Measurements from ENCODE around the gene RPUSD2. TPM values are rescaled to one million over a fixed set of nuclear protein-coding genes. Genes with fewer than 3 reads are reported as not detected.
A peak's percentile ranks its signal among the peaks of the same experiment; 100 is the strongest.

RPUSD2 gene
- total RNA-seq, 5 donors from 2014 or later (not counting 1 experiment from before 2014, with no cell fraction given), result 17.4 to 24.7 (median 18.9) TPM

GRCh38 chr15:40563426-40563825, 5.7 kb upstream of the RPUSD2 start:
- Histone ChIP-seq H3K4me1 (ENCODE audit: control insufficient read depth in 1 of 2, extremely low read depth in 1 of 2, insufficient read depth in 2 of 2, low read length in 2 of 2) (peaks cover 11 to 25% of the 10 kb centered on the region in 2 experiments), H3K36me3 (ENCODE audit: control insufficient read depth in 2 of 2, extremely low read depth in 1 of 2, insufficient read depth in 1 of 2, low read length in 1 of 2) (peaks cover 0 to 6% of the 10 kb centered on the region in 2 donors), H3K27ac (ENCODE audit: low read length) (no peak overlapping the region), H3K9me3 (no peaks in the 10 kb centered on the region), H3K27me3 (replicated peaks in 1 of 2; ENCODE audit: control insufficient read depth in 2 of 2, extremely low read depth in 1 of 2, insufficient read depth in 2 of 2, low read length in 1 of 2) (peaks cover 0 to 7% of the 10 kb centered on the region in 2 experiments), H3K4me3 (ENCODE audit: control insufficient read depth in 1 of 2, extremely low read depth in 1 of 2, low read length in 1 of 2) (no peak overlapping the region)
- Mint-ChIP-seq H3K9me3 (no peaks in the 10 kb centered on the region), H3K4me1 (peaks cover 61 to 69% (median 62%) of the 10 kb centered on the region in 3 donors), H3K27ac (peak overlapping the region in 1 of 2 donors; percentile 39), H3K36me3 (peaks cover 29% of the 10 kb centered on the region), H3K27me3 (no peaks in the 10 kb centered on the region), H3K4me3 (peak overlapping the region; percentile 88 to 95 (median 94))
- ATAC-seq (replicated peaks in 1 of 4) (no peak), DNase-seq (no peak)
- CTCF ChIA-PET, result no interaction called here
- POLR2A ChIA-PET, result interaction anchor here in 1 of 2 donors (0.7 kb wide), 2 partner anchors 27 to 222 kb away, joined by 3 to 7 read pairs; no protein-coding TSS in a partner anchor

GRCh38 chr15:40564591-40565332, 4.3 kb upstream of the RPUSD2 start, which contains the start of gene CCDC32:
Gene CCDC32, minus strand, starts transcription at chr15:40565042. Its CDS starts 2,027 bp downstream, at chr15:40563015.
- Histone ChIP-seq H3K27me3 (replicated peaks in 1 of 2; ENCODE audit: control insufficient read depth in 2 of 2, extremely low read depth in 1 of 2, insufficient read depth in 2 of 2, low read length in 1 of 2) (peaks cover 0 to 7% of the 10 kb centered on the region in 2 experiments), H3K4me1 (ENCODE audit: control insufficient read depth in 1 of 2, extremely low read depth in 1 of 2, insufficient read depth in 2 of 2, low read length in 2 of 2) (peaks cover 15 to 28% of the 10 kb centered on the region in 2 experiments), H3K4me3 (ENCODE audit: control insufficient read depth in 1 of 2, extremely low read depth in 1 of 2, low read length in 1 of 2) (peak within 1 kb of the TSS; percentile 79 to 95), H3K9me3 (no peaks in the 10 kb centered on the region), H3K36me3 (ENCODE audit: control insufficient read depth in 2 of 2, extremely low read depth in 1 of 2, insufficient read depth in 1 of 2, low read length in 1 of 2) (peaks cover 0 to 6% of the 10 kb centered on the region in 2 donors), H3K27ac (ENCODE audit: low read length) (peak within 1 kb of the TSS; percentile 84)
- DNase-seq, result peak; percentile 82 to 99 (median 94)
- Mint-ChIP-seq H3K4me3 (peak within 1 kb of the TSS; percentile 88 to 95 (median 94)), H3K9me3 (no peaks in the 10 kb centered on the region), H3K27me3 (no peaks in the 10 kb centered on the region), H3K4me1 (peaks cover 55 to 66% (median 57%) of the 10 kb centered on the region in 3 donors), H3K27ac (peak within 1 kb of the TSS; percentile 84 to 94), H3K36me3 (peaks cover 19% of the 10 kb centered on the region)
- CTCF ChIA-PET, result interaction anchor here (0.5 to 1.8 kb wide), 12 partner anchors 13 to 333 kb away, joined by 3 to 23 read pairs (median 6); partner anchors contain the start of genes BAHD1 (in 1 of the 2), RAD51 (in 1 of the 2) and VPS18 (in 1 of the 2)
- peak; percentile 93 to 96 (median 94) for ATAC-seq (replicated peaks in 1 of 4)
- POLR2A ChIA-PET, result interaction anchor here in 1 of 2 donors (0.6 to 1.0 kb wide), 6 partner anchors 25 to 768 kb away, joined by 3 to 14 read pairs (median 6); partner anchors contain the start of genes NUSAP1, OIP5, RAD51 and VPS18
- 0% methylated on average over 25 of the region's 40 CpGs for WGBS (ENCODE audit: insufficient coverage)

- no peak for DNase-seq
- Mint-ChIP-seq H3K4me1 (peaks cover 56 to 67% (median 57%) of the 10 kb centered on the region in 3 donors), H3K27ac (peak overlapping the region; percentile 84 to 94), H3K4me3 (peak overlapping the region; percentile 88 to 95 (median 94)), H3K36me3 (peaks cover 13% of the 10 kb centered on the region), H3K27me3 (no peaks in the 10 kb centered on the region), H3K9me3 (no peaks in the 10 kb centered on the region)
- peaks cover 22 to 33% of the 10 kb centered on the region in 2 experiments for H3K4me1 ChIP-seq (ENCODE audit: control insufficient read depth in 1 of 2, extremely low read depth in 1 of 2, insufficient read depth in 2 of 2, low read length in 2 of 2)
- ChIA-PET CTCF (interaction anchor here (0.5 to 1.8 kb wide), 12 partner anchors 14 to 332 kb away, joined by 3 to 23 read pairs (median 6); partner anchors contain the start of genes BAHD1 (in 1 of the 2), RAD51 (in 1 of the 2) and VPS18 (in 1 of the 2)), POLR2A (interaction anchor here (0.6 to 1.0 kb wide), 6 partner anchors 24 to 329 kb away, joined by 3 to 8 read pairs (median 6); partner anchors contain the start of genes RAD51 (in 1 of the 2) and VPS18 (in 1 of the 2))
- peaks cover 0 to 7% of the 10 kb centered on the region in 2 experiments for H3K27me3 ChIP-seq (replicated peaks in 1 of 2; ENCODE audit: control insufficient read depth in 2 of 2, extremely low read depth in 1 of 2, insufficient read depth in 2 of 2, low read length in 1 of 2)
- 54% methylated on average over 13 of the region's 20 CpGs for WGBS (ENCODE audit: insufficient coverage)
- no peaks in the 10 kb centered on the region for H3K9me3 ChIP-seq
- peaks cover 0 to 6% of the 10 kb centered on the region in 2 donors for H3K36me3 ChIP-seq (ENCODE audit: control insufficient read depth in 2 of 2, extremely low read depth in 1 of 2, insufficient read depth in 1 of 2, low read length in 1 of 2)
- H3K4me3 ChIP-seq (ENCODE audit: control insufficient read depth in 1 of 2, extremely low read depth in 1 of 2, low read length in 1 of 2), result peak overlapping the region; percentile 79 to 95
- ATAC-seq (replicated peaks in 1 of 4), result no peak
- peak overlapping the region; percentile 63 for H3K27ac ChIP-seq (ENCODE audit: low read length)
Observed at GRCh38 chr15:40565333-40566238, 3.5 kb upstream of the RPUSD2 start.

- peak overlapping the region in 1 of 3 donors; percentile 95 for H3K4me3 Mint-ChIP-seq
- CTCF ChIA-PET, result interaction anchor here in 1 of 2 donors (0.7 kb wide), 1 partner anchor 327 kb away, joined by 3 read pairs; the partner anchor contains the start of gene VPS18
- POLR2A ChIA-PET, result interaction anchor here in 1 of 2 donors (0.7 kb wide), 2 partner anchors 24 to 152 kb away, joined by 6 read pairs; no protein-coding TSS in a partner anchor
Observed at GRCh38 chr15:40567111-40567510, 2.0 kb upstream of the RPUSD2 start.

GRCh38 chr15:40575113-40575512, 6.0 kb downstream of the RPUSD2 start:
- Histone ChIP-seq H3K9me3 (no peaks in the 10 kb centered on the region), H3K27ac (ENCODE audit: low read length) (no peak overlapping the region), H3K4me1 (ENCODE audit: control insufficient read depth in 1 of 2, extremely low read depth in 1 of 2, insufficient read depth in 2 of 2, low read length in 2 of 2) (peaks cover 4 to 6% of the 10 kb centered on the region in 2 experiments), H3K27me3 (replicated peaks in 1 of 2; ENCODE audit: control insufficient read depth in 2 of 2, extremely low read depth in 1 of 2, insufficient read depth in 2 of 2, low read length in 1 of 2) (no peaks in the 10 kb centered on the region), H3K36me3 (ENCODE audit: control insufficient read depth in 2 of 2, extremely low read depth in 1 of 2, insufficient read depth in 1 of 2, low read length in 1 of 2) (peaks cover 3 to 36% of the 10 kb centered on the region in 2 donors), H3K4me3 (ENCODE audit: control insufficient read depth in 1 of 2, extremely low read depth in 1 of 2, low read length in 1 of 2) (no peak overlapping the region)
- Mint-ChIP-seq H3K4me3 (no peak overlapping the region), H3K4me1 (peaks cover 23 to 24% (median 23%) of the 10 kb centered on the region in 3 donors), H3K27me3 (no peaks in the 10 kb centered on the region), H3K36me3 (peaks cover 24% of the 10 kb centered on the region), H3K27ac (no peak overlapping the region), H3K9me3 (no peaks in the 10 kb centered on the region)
- ATAC-seq (replicated peaks in 1 of 4) (no peak), DNase-seq (no peak)
- CTCF ChIA-PET, result interaction anchor here in 1 of 2 donors (0.6 kb wide), 1 partner anchor 25 kb away, joined by 3 read pairs; no protein-coding TSS in a partner anchor
- POLR2A ChIA-PET, result interaction anchor here in 1 of 2 donors (0.6 kb wide), 2 partner anchors 15 to 639 kb away, joined by 3 read pairs; no protein-coding TSS in a partner anchor

More at GRCh38 chr15:40567111-40567510, 2.0 kb upstream of the RPUSD2 start:
- Histone ChIP-seq H3K27ac (ENCODE audit: low read length) (no peak overlapping the region), H3K27me3 (replicated peaks in 1 of 2; ENCODE audit: control insufficient read depth in 2 of 2, extremely low read depth in 1 of 2, insufficient read depth in 2 of 2, low read length in 1 of 2) (peaks cover 0 to 7% of the 10 kb centered on the region in 2 experiments), H3K4me1 (ENCODE audit: control insufficient read depth in 1 of 2, extremely low read depth in 1 of 2, insufficient read depth in 2 of 2, low read length in 2 of 2) (peaks cover 22 to 37% of the 10 kb centered on the region in 2 experiments), H3K9me3 (no peaks in the 10 kb centered on the region), H3K36me3 (ENCODE audit: control insufficient read depth in 2 of 2, extremely low read depth in 1 of 2, insufficient read depth in 1 of 2, low read length in 1 of 2) (peaks cover 0 to 12% of the 10 kb centered on the region in 2 donors), H3K4me3 (ENCODE audit: control insufficient read depth in 1 of 2, extremely low read depth in 1 of 2, low read length in 1 of 2) (no peak overlapping the region)
- 64% methylated on average over 6 of the region's 7 CpGs for WGBS (ENCODE audit: insufficient coverage)
- H3K9me3 Mint-ChIP-seq, result no peaks in the 10 kb centered on the region
- no peaks in the 10 kb centered on the region for H3K27me3 Mint-ChIP-seq
- peaks cover under 1% of the 10 kb centered on the region for H3K36me3 Mint-ChIP-seq
- DNase-seq (no peak), ATAC-seq (replicated peaks in 1 of 4) (no peak)
- peaks cover 52 to 60% (median 55%) of the 10 kb centered on the region in 3 donors for H3K4me1 Mint-ChIP-seq
- peak overlapping the region in 1 of 2 donors; percentile 44 for H3K27ac Mint-ChIP-seq
